GM12878 (cell line): ENCODE data around the gene KANK4. TPM values are rescaled to one million over a fixed set of nuclear protein-coding genes. Genes with fewer than 3 reads are reported as not detected.

ENCODE experiments used
- ATAC-seq: fragments of 200-7000 bp; cut with Tn5 transposase; 3 replicates; pipeline ENCODE4 v1.9.1; 2020; ENCODE audit warnings: mild to moderate bottlenecking, moderate library complexity
- BruUV-seq: library from RNA; stranded (reverse); fragments of 400-500 nt; replicated peaks from 2 replicates; lab custom pipeline; 2021; lab: Mats Ljungman, UMichigan
- CTCF ChIA-PET: fragments of 300-600 bp; sonication (Branson Sonifier 250); formaldehyde crosslinking; extraction: SDS; loops from one replicate; lab custom pipeline; 2021; ENCODE audit warnings: inconsistent platforms; lab: Yijun Ruan, JAX
- POLR2A ChIA-PET: fragments of 350-600 bp; formaldehyde crosslinking; extraction: SDS; loops from one replicate; lab custom pipeline; 2021; ENCODE audit warnings: inconsistent platforms; lab: Charles Lee
- RAD21 ChIA-PET: fragments of 300-600 bp; sonication (Branson Sonifier 250); formaldehyde crosslinking; loops from one replicate; lab custom pipeline; 2023; ENCODE audit warnings: antibody characterized with exemption; ENCODE audit not compliant: unreplicated experiment; lab: Charles Lee
- SMC1A ChIA-PET: fragments of 300-600 bp; sonication (Branson Sonifier 250); formaldehyde crosslinking; loops from one replicate; lab custom pipeline; 2023; ENCODE audit not compliant: unreplicated experiment, uncharacterized antibody; lab: Charles Lee
- DNase-seq: peaks from one replicate; pipeline ENCODE4 v3.0.0-alpha.2; 2011; ENCODE audit warnings: low read depth, low spot score
- FAIRE-seq: peaks from 3 replicates; lab custom pipeline; 2011; peaks lifted over from hg19 to GRCh38; lab: Jason Lieb, UNC
- H2AFZ ChIP-seq: 2 replicates; pipeline ENCODE4 v1.6.0; 2011; ENCODE audit warnings: low read depth, low read length, control low read depth; ENCODE audit not compliant: control insufficient read depth
- H3K27ac ChIP-seq: 2 replicates; pipeline ENCODE4 v1.5.1; 2011; ENCODE audit warnings: control low read depth; ENCODE audit not compliant: control insufficient read depth, insufficient read depth
- H3K27me3 ChIP-seq, 2 experiments: replicated peaks in 1 of 2; 2 replicates each; pipeline versions ENCODE4 v1.6.0 to v1.6.1; 2011; ENCODE audit warnings: low read length in 1 of 2; ENCODE audit not compliant: control insufficient read depth in 2 of 2, insufficient read depth in 2 of 2
- H3K36me3 ChIP-seq, 2 experiments: 2 replicates each; pipeline ENCODE4 v1.5.1; 2011; ENCODE audit warnings: low read length in 1 of 2; ENCODE audit not compliant: control insufficient read depth in 2 of 2, insufficient read depth in 2 of 2
- H3K4me1 ChIP-seq: 2 replicates; pipeline ENCODE4 v1.6.1; 2011; ENCODE audit warnings: mild to moderate bottlenecking, low read length, moderate library complexity, mixed read lengths; ENCODE audit not compliant: control insufficient read depth, insufficient read depth
- H3K4me2 ChIP-seq: 2 replicates; pipeline ENCODE4 v1.6.0; 2011; ENCODE audit warnings: control low read depth; ENCODE audit not compliant: control insufficient read depth, insufficient read depth
- H3K4me3 ChIP-seq: fragments of 200-600 bp; sonication (generic); 2 replicates; pipeline ENCODE4 v1.5.1; 2016
- H3K79me2 ChIP-seq: 2 replicates; pipeline ENCODE4 v1.6.0; 2011; ENCODE audit warnings: low read length; ENCODE audit not compliant: control insufficient read depth, insufficient read depth
- H3K9ac ChIP-seq: 2 replicates; pipeline ENCODE4 v1.8.0; 2011; ENCODE audit warnings: low read length, control low read depth, mixed read lengths; ENCODE audit not compliant: control insufficient read depth, insufficient read depth
- H3K9me3 ChIP-seq: replicated peaks from 3 replicates; pipeline ENCODE4 v1.5.1; 2011; ENCODE audit warnings: mild to moderate bottlenecking, low read length; ENCODE audit not compliant: control insufficient read depth, insufficient read depth
- H4K20me1 ChIP-seq: 2 replicates; pipeline ENCODE4 v1.6.0; 2011; ENCODE audit not compliant: control insufficient read depth, insufficient read depth
- ATF7 ChIP-seq: fragments of 450-650 bp; IDR thresholded peaks from 2 replicates; pipeline ENCODE4 v1.6.1; 2016; ENCODE audit warnings: low read depth, mild to moderate bottlenecking
- BACH1 ChIP-seq: fragments of 450-650 bp; IDR thresholded peaks from 2 replicates; pipeline ENCODE4 v1.6.1; 2017; ENCODE audit warnings: mild to moderate bottlenecking, borderline replicate concordance
- BMI1 ChIP-seq: fragments of 450-650 bp; IDR thresholded peaks from 2 replicates; pipeline ENCODE4 v1.6.1; 2016; ENCODE audit warnings: mild to moderate bottlenecking, moderate library complexity, borderline replicate concordance
- EGR1 ChIP-seq, 2 experiments: IDR thresholded peaks; 1 replicate in 1 of 2; 2 replicates in 1 of 2; pipeline ENCODE4 v1.6.1; 2011 to 2012; ENCODE audit warnings: low read depth in 2 of 2, low read length in 2 of 2, borderline replicate concordance in 1 of 2, mild to moderate bottlenecking in 1 of 2, moderate library complexity in 1 of 2
- HDGF ChIP-seq: fragments of 450-650 bp; IDR thresholded peaks from 2 replicates; pipeline ENCODE4 v1.6.1; 2016; ENCODE audit warnings: antibody characterized with exemption
- IRF4 ChIP-seq: IDR thresholded peaks from 2 replicates; pipeline ENCODE4 v1.6.1; 2011; ENCODE audit warnings: low read depth, low read length
- NFXL1 ChIP-seq: fragments of 450-650 bp; IDR thresholded peaks from 2 replicates; pipeline ENCODE4 v1.6.1; 2017; ENCODE audit warnings: antibody characterized with exemption, mild to moderate bottlenecking, borderline replicate concordance
- NR2F1 ChIP-seq: fragments of 450-650 bp; conservative IDR thresholded peaks from 2 replicates; pipeline ENCODE4 v1.6.1; 2017; ENCODE audit warnings: mild to moderate bottlenecking
- PAX8 ChIP-seq: fragments of 450-650 bp; IDR thresholded peaks from 2 replicates; pipeline ENCODE4 v1.6.1; 2017; ENCODE audit warnings: mild to moderate bottlenecking, moderate library complexity
- SPI1 ChIP-seq: IDR thresholded peaks from 2 replicates; pipeline ENCODE4 v1.6.1; 2011; ENCODE audit warnings: low read depth, mild to moderate bottlenecking, low read length, moderate library complexity, borderline replicate concordance; ENCODE audit not compliant: insufficient read depth
- STAT1 ChIP-seq: fragments of 450-650 bp; conservative IDR thresholded peaks from 2 replicates; pipeline ENCODE4 v1.6.1; 2014; ENCODE audit warnings: antibody characterized with exemption, mild to moderate bottlenecking
- ZNF274 ChIP-seq: IDR thresholded peaks from one replicate; pipeline ENCODE4 v1.8.0; 2011; ENCODE audit not compliant: insufficient read length, insufficient read depth
- WGBS: methylation state at CpG from one replicate; pipeline ENCODE4 v1.1.6; 2016; ENCODE audit warnings: low lambda C conversion rate; ENCODE audit not compliant: insufficient replicate concordance, insufficient coverage; ENCODE audit errors: missing lambda C conversion rate; 5-methylcytosine and 5-hydroxymethylcytosine counted together
- in situ Hi-C: fragments of 300-500 bp; cut with MboI; formaldehyde crosslinking; loops from 9 replicates; pipeline ENCODE4 v1.14.3; 2018; ENCODE audit warnings: mixed read lengths
- intact Hi-C: fragments of 100-400 bp; cut with micrococcal nuclease; formaldehyde crosslinking; loops from one replicate; pipeline ENCODE4 v1.14.2; 2022; ENCODE audit not compliant: unreplicated experiment
- polyA plus RNA-seq, 11 experiments: library from polyadenylated mRNA; depleted of rRNA in 4 of 11; unstranded in 6 of 11; stranded (reverse) in 5 of 11; fragments of >200 nt; fragmentation: Nextera tagmentation in 4 of 11; fragmentation: Illumina TruSeq in 1 of 11; extraction: Ambion mirVana in 4 of 11; extraction: Trizol in 1 of 11; gene quantifications; 1 replicate in 1 of 11; 2 replicates in 10 of 11; pipeline versions ENCODE4 v1.2.1 to v1.2.3, GENCODE V29; 2011 to 2016; ENCODE audit warnings: inconsistent platforms in 2 of 11, missing spikeins in 2 of 11, low read depth in 1 of 11
- total RNA-seq, 4 experiments: library from RNA; depleted of rRNA in 3 of 4; stranded (reverse); fragments of >200 nt in 3 of 4; fragmentation: Illumina TruSeq in 1 of 4; extraction: Trizol in 1 of 4; gene quantifications; 2 replicates each; pipeline versions ENCODE4 v1.2.1 to v1.2.3, GENCODE V29; 2013 to 2021
- TF ChIP-seq, protein P1 (sequence below): IDR thresholded peaks from 2 replicates; pipeline ENCODE4 v1.6.1; 2011; ENCODE audit warnings: borderline replicate concordance, low read depth, mild to moderate bottlenecking, moderate library complexity, mixed read lengths, low read length; ENCODE audit not compliant: insufficient read depth; ENCODE audit errors: extremely low read length
- TF ChIP-seq, protein P2 (sequence below): fragments of 450-650 bp; IDR thresholded peaks from 2 replicates; pipeline ENCODE4 v1.6.1; 2017; ENCODE audit warnings: antibody characterized with exemption, mild to moderate bottlenecking, moderate library complexity
- TF ChIP-seq, protein P3 (sequence below): IDR thresholded peaks from 2 replicates; pipeline ENCODE4 v1.6.1; 2012; ENCODE audit warnings: low read length, inconsistent platforms

Gene KANK4
- total and polyA plus RNA-seq, 10 of the 15 experiments (the other 5 are each of a cell fraction or from before 2014, with no cell fraction given): not detected

DNA sequence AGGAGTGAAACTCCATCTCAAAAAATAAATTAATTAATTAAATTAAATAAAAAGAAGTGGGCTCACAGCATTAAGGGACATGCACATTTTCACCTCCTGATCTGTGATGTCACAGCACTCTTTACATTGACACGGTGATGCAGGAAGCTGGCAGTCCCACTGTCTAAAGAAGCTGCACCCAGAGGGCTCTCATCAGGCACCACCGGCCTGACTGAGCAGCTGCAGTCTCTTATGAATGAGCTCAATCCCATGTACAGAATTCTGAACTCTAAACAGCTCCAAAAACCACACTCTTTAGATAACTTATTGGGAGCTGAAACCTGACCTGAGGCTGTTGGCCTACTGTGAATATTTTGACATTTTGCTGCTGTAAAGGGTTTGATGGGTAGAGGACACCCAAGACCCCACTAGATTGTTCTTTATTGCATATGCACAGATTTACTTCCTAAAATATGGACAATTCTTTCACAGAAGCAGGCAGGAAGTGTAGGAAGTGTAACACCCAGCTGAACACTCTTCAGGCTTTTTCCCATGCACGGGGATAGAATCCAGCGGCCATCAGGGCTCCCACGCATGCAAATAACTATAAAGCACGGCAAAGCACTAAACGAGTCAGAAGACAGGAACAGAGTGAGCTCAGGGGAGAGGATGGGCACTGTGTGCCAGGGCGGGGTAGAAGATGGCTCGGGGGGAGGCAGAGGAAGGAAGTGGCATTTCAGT, 78.4 kb downstream of the KANK4 start:
- no peak for DNase-seq
- Histone ChIP-seq H3K27ac (no peak overlapping the region), H3K4me1 (no peaks in the 10 kb centered on the region), H3K79me2 (no peaks in the 10 kb centered on the region), H3K36me3 (no peaks in the 10 kb centered on the region), H2AFZ (no peak overlapping the region)
- ChIA-PET POLR2A (no interaction called here), CTCF (no interaction called here)
- in situ Hi-C loops: no loop called here
- TF ChIP-seq STAT1 (no peak), SPI1 (no peak), HDGF (no peak), EGR1 (IDR thresholded peaks at IDR 0.05; ENCODE audit: borderline replicate concordance in 1 of 2, low read depth in 2 of 2, low read length in 2 of 2) (no peak), PAX8 (no peak), NFXL1 (no peak), IRF4 (no peak), NR2F1 (no peak), BACH1 (no peak), ATF7 (no peak), ZNF274 (no peak), BMI1 (no peak)
- TF ChIP-seq, protein P1, sequence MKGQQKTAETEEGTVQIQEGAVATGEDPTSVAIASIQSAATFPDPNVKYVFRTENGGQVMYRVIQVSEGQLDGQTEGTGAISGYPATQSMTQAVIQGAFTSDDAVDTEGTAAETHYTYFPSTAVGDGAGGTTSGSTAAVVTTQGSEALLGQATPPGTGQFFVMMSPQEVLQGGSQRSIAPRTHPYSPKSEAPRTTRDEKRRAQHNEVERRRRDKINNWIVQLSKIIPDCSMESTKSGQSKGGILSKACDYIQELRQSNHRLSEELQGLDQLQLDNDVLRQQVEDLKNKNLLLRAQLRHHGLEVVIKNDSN: no peak
- TF ChIP-seq, protein P2, sequence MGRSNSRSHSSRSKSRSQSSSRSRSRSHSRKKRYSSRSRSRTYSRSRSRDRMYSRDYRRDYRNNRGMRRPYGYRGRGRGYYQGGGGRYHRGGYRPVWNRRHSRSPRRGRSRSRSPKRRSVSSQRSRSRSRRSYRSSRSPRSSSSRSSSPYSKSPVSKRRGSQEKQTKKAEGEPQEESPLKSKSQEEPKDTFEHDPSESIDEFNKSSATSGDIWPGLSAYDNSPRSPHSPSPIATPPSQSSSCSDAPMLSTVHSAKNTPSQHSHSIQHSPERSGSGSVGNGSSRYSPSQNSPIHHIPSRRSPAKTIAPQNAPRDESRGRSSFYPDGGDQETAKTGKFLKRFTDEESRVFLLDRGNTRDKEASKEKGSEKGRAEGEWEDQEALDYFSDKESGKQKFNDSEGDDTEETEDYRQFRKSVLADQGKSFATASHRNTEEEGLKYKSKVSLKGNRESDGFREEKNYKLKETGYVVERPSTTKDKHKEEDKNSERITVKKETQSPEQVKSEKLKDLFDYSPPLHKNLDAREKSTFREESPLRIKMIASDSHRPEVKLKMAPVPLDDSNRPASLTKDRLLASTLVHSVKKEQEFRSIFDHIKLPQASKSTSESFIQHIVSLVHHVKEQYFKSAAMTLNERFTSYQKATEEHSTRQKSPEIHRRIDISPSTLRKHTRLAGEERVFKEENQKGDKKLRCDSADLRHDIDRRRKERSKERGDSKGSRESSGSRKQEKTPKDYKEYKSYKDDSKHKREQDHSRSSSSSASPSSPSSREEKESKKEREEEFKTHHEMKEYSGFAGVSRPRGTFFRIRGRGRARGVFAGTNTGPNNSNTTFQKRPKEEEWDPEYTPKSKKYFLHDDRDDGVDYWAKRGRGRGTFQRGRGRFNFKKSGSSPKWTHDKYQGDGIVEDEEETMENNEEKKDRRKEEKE: no peak
- TF ChIP-seq, protein P3, sequence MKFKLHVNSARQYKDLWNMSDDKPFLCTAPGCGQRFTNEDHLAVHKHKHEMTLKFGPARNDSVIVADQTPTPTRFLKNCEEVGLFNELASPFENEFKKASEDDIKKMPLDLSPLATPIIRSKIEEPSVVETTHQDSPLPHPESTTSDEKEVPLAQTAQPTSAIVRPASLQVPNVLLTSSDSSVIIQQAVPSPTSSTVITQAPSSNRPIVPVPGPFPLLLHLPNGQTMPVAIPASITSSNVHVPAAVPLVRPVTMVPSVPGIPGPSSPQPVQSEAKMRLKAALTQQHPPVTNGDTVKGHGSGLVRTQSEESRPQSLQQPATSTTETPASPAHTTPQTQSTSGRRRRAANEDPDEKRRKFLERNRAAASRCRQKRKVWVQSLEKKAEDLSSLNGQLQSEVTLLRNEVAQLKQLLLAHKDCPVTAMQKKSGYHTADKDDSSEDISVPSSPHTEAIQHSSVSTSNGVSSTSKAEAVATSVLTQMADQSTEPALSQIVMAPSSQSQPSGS: no peak
- TF ChIP-seq, all 136 proteins: peak for 0
- Histone ChIP-seq H3K9ac (no peak overlapping the region), H3K4me3 (no peak overlapping the region), H4K20me1 (no peaks in the 10 kb centered on the region), H3K9me3 (no peaks in the 10 kb centered on the region), H3K4me2 (no peak overlapping the region), H3K27me3 (peaks cover 0 to 3% of the 10 kb centered on the region in 2 experiments; a peak in 1 of 4 replicates)
- RAD21 ChIA-PET: no interaction called here
- SMC1A ChIA-PET: no interaction called here
- BruUV-seq: no TSS peak
- 34% methylated on average over 9 of the region's 9 CpGs for WGBS
- intact Hi-C loops: no loop called here
- FAIRE-seq (no peak), ATAC-seq (no peak)
